CD8-positive, alpha-beta memory T cell (primary cell): ENCODE measurements around the gene ZNF326. TPM values are rescaled to one million over a fixed set of nuclear protein-coding genes. Genes with fewer than 3 reads are reported as not detected.
A peak's percentile ranks its signal among the peaks of the same experiment; 100 is the strongest.
"Not testable (repeated sequence)": the region's sequence is repeated elsewhere in the genome, so short reads cannot be mapped to it uniquely, and the experiment has no call there.

ENCODE experiments used
- CTCF ChIA-PET: fragments of 350-600 bp; sonication (Branson Sonifier 250); formaldehyde crosslinking; loops from one replicate; lab custom pipeline; 2021; ENCODE audit warnings: antibody characterized with exemption; lab: Charles Lee
- POLR2A ChIA-PET: fragments of 350-600 bp; sonication (Branson Sonifier 250); formaldehyde crosslinking; loops from one replicate; lab custom pipeline; 2021; ENCODE audit warnings: antibody characterized with exemption; lab: Charles Lee
- DNase-seq, 5 donors: peaks; one replicate each; pipeline versions ENCODE4 v3.0.0 to v3.0.0-alpha.2; 2020 to 2022; ENCODE audit warnings: mixed read lengths in 1 of 5
- H3K27ac ChIP-seq: one replicate; pipeline ENCODE4 v1.7.0; 2013; ENCODE audit warnings: low read depth, mild to moderate bottlenecking, low read length, moderate library complexity
- H3K27me3 ChIP-seq: 2 replicates; pipeline ENCODE4 v1.7.0; 2013; ENCODE audit warnings: low read length, mild to moderate bottlenecking; ENCODE audit not compliant: insufficient read depth, poor library complexity, severe bottlenecking
- H3K36me3 ChIP-seq: 2 replicates; pipeline ENCODE4 v1.7.0; 2013; ENCODE audit warnings: mild to moderate bottlenecking, low read length, moderate library complexity; ENCODE audit not compliant: insufficient read depth
- H3K4me1 ChIP-seq: 2 replicates; pipeline ENCODE4 v1.7.0; 2013; ENCODE audit warnings: mild to moderate bottlenecking, low read length, moderate library complexity; ENCODE audit not compliant: insufficient read depth
- H3K4me3 ChIP-seq: 2 replicates; pipeline ENCODE4 v1.7.0; 2013; ENCODE audit warnings: mild to moderate bottlenecking, low read length
- H3K9me3 ChIP-seq: 2 replicates; pipeline ENCODE4 v1.7.0; 2013; ENCODE audit warnings: mild to moderate bottlenecking, low read length
- H3K27ac Mint-ChIP-seq, 8 donors: one replicate each; pipeline ENCODE4 v1.8.0; 2020 to 2021; ENCODE audit warnings: mixed read lengths in 8 of 8, mild to moderate bottlenecking in 6 of 8, inconsistent platforms in 3 of 8, moderate library complexity in 3 of 8
- H3K27me3 Mint-ChIP-seq, 2 donors: one replicate each; pipeline ENCODE4 v1.8.0; 2020 to 2021; ENCODE audit warnings: mixed read lengths in 2 of 2, mild to moderate bottlenecking in 1 of 2, moderate library complexity in 1 of 2
- H3K36me3 Mint-ChIP-seq, 3 donors: one replicate each; pipeline ENCODE4 v1.8.0; 2020 to 2021; ENCODE audit warnings: mixed read lengths in 3 of 3, inconsistent platforms in 1 of 3, mild to moderate bottlenecking in 1 of 3
- H3K4me1 Mint-ChIP-seq, 3 donors: one replicate each; pipeline ENCODE4 v1.8.0; 2020 to 2021; ENCODE audit warnings: mixed read lengths in 3 of 3, inconsistent platforms in 1 of 3, mild to moderate bottlenecking in 1 of 3
- H3K4me3 Mint-ChIP-seq, 7 donors: one replicate each; pipeline ENCODE4 v1.8.0; 2020 to 2021; ENCODE audit warnings: mixed read lengths in 7 of 7, mild to moderate bottlenecking in 6 of 7, moderate library complexity in 4 of 7, inconsistent platforms in 2 of 7
- H3K9me3 Mint-ChIP-seq, 5 donors: one replicate each; pipeline ENCODE4 v1.8.0; 2020 to 2022; ENCODE audit warnings: mixed read lengths in 5 of 5, mild to moderate bottlenecking in 3 of 5, moderate library complexity in 2 of 5, inconsistent platforms in 1 of 5
- polyA plus RNA-seq: library from polyadenylated mRNA; unstranded; fragments of 300-500 nt; fragmentation: Illumina TruSeq; gene quantifications from one replicate; pipeline ENCODE4 v1.2.3, GENCODE V29; 2021
- total RNA-seq, 2 experiments: library from RNA; stranded (reverse); gene quantifications; one replicate each; pipeline ENCODE4 v1.2.3, GENCODE V29; 2021

The ZNF326 gene
- total and polyA plus RNA-seq, 3 experiments from 2014 or later: 5.0 to 26.4 (median 26.2) TPM

DNA sequence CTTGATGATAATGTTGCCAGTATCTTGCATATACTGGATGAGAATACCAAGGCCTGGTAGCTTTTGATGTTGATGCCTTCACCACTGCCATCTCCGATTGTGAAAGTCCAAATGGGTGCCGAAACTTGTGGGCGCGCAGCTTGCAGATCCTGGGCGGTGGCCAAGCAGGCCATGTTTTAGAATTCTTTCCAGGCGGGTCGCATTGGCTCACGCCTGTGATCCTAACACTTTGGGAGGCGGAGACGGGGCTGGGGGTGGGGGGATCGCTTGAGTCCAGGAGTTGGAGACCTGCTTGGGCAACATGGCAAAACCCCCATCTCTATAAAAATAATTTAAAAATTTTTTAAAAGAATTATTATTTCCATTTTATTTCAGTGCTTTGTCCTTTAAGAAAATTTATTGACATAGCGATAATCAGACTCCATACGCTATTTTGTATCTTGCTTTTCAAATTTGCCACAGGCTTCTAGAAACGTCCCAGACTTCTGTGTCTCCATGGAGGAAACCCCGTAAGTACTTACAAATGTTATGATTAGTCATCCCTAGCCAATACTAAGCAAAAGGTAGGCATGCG, 592 bp upstream of the ZNF326 start:
- H3K36me3 ChIP-seq: no peaks in the 10 kb centered on the region
- Mint-ChIP-seq H3K27me3 (no peaks in the 10 kb centered on the region), H3K36me3 (peaks cover 0 to 17% (median 0%) of the 10 kb centered on the region in 3 donors), H3K4me3 (peak overlapping the region; percentile 95 to 100 (median 98)), H3K4me1 (peaks cover 35 to 40% (median 38%) of the 10 kb centered on the region in 3 donors), H3K9me3 (no peaks in the 10 kb centered on the region), H3K27ac (peak overlapping the region; percentile 59 to 92 (median 85))
- H3K4me3 ChIP-seq: peak overlapping the region; percentile 81
- H3K27ac ChIP-seq: peak overlapping the region; percentile 86
- DNase-seq: no peak
- CTCF ChIA-PET: interaction anchor here (0.9 kb wide), 1 partner anchor 9 kb away, joined by 3 read pairs; no protein-coding TSS in a partner anchor
- H3K9me3 ChIP-seq: no peaks in the 10 kb centered on the region
- peaks cover 27% of the 10 kb centered on the region for H3K4me1 ChIP-seq
- H3K27me3 ChIP-seq: no peaks in the 10 kb centered on the region
- POLR2A ChIA-PET: interaction anchor here (1.0 to 1.1 kb wide), 3 partner anchors 173 to 385 kb away, joined by 3 to 5 read pairs (median 4); partner anchors contain the start of genes LRRC8C and LRRC8D

- no peak for DNase-seq
- no peaks in the 10 kb centered on the region for H3K27me3 Mint-ChIP-seq
- peak overlapping the region; percentile 16 to 98 (median 95) for H3K27ac Mint-ChIP-seq
- Histone ChIP-seq H3K9me3 (no peaks in the 10 kb centered on the region), H3K4me1 (peaks cover 27% of the 10 kb centered on the region), H3K27ac (peak overlapping the region; percentile 86), H3K36me3 (no peaks in the 10 kb centered on the region), H3K4me3 (peak overlapping the region; percentile 81), H3K27me3 (no peaks in the 10 kb centered on the region)
- peak overlapping the region; percentile 93 to 100 (median 98) for H3K4me3 Mint-ChIP-seq
- H3K4me1 Mint-ChIP-seq: peaks cover 44 to 55% (median 50%) of the 10 kb centered on the region in 3 donors
- H3K9me3 Mint-ChIP-seq: no peaks in the 10 kb centered on the region
- CTCF ChIA-PET: interaction anchor here (0.9 kb wide), 1 partner anchor 8 kb away, joined by 3 read pairs; no protein-coding TSS in a partner anchor
- peaks cover 0 to 20% (median 2%) of the 10 kb centered on the region in 3 donors for H3K36me3 Mint-ChIP-seq
- POLR2A ChIA-PET: interaction anchor here (0.6 to 1.1 kb wide), 4 partner anchors 175 to 533 kb away, joined by 3 to 5 read pairs (median 4); partner anchors contain the start of genes LRRC8C and LRRC8D
Observed at GRCh38 chr1:89995598-89996449, 914 bp downstream of the ZNF326 start.

DNA sequence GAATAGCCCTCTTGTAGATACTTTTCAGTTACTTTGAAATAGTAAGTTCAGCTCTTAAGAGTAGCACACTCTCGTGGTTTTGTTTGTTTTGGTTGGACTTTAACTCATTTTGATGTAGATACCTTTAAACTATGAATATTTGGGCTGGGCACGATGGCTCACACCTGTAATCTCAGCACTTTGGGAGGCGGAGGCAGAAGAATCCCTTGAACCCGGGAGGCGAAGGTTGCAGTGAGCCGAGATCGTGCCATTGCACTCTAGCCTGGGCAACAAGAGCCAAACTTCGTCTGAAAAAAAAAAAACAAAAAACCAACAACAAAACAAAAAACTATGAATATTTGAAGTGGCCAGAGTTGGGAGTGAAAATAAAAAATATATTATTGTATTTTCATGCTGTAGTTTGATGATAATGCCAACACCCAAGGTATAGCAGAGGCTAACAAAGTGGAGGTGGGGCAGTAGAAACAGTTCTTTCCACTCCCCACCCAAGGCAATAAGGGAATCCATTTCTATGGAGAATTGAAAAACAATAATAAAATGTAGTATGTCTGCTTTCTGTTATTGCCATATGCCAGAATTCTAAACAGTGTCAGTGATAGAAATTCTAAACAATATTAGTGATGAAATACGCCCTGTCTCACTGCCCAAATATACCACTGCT, 1.7 kb downstream of the ZNF326 start:
- Mint-ChIP-seq H3K4me3 (peak overlapping the region; percentile 93 to 100 (median 98)), H3K4me1 (peaks cover 48 to 62% (median 58%) of the 10 kb centered on the region in 3 donors), H3K27me3 (no peaks in the 10 kb centered on the region), H3K36me3 (peaks cover 0 to 25% (median 5%) of the 10 kb centered on the region in 3 donors), H3K27ac (peak overlapping the region in 6 of 8 donors; percentile 18 to 98 (median 88)), H3K9me3 (no peaks in the 10 kb centered on the region)
- CTCF ChIA-PET: no interaction called here
- no peak for DNase-seq
- H3K4me1 ChIP-seq: peaks cover 27% of the 10 kb centered on the region
- no peaks in the 10 kb centered on the region for H3K27me3 ChIP-seq
- peak overlapping the region; percentile 86 for H3K27ac ChIP-seq
- H3K9me3 ChIP-seq: no peaks in the 10 kb centered on the region
- no peaks in the 10 kb centered on the region for H3K36me3 ChIP-seq
- peak overlapping the region; percentile 81 for H3K4me3 ChIP-seq
- POLR2A ChIA-PET: no interaction called here

DNA sequence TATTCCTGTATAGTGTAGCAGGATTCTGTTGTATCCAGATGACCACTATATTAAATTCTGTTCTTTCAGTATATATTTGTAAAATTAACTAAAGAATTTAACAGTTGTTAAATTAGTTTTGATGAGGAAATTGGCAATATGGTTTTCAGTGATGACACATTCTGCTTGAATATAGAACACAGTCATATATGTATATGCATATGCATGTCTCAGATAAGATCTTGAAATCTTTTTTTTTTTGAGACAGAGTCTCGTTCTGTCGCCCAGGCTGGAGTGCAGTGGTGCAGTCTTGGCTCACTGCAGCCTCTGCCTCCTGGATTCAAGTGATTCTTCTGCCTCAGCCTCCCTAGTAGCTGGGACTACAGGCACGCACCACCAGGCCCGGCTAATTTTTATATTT, 2.2 kb downstream of the ZNF326 start:
- H3K4me1 ChIP-seq: peaks cover 27% of the 10 kb centered on the region
- Mint-ChIP-seq H3K4me1 (peaks cover 48 to 67% (median 60%) of the 10 kb centered on the region in 3 donors), H3K27ac (peak overlapping the region in 1 of 8 donors; percentile 8), H3K36me3 (peaks cover 0 to 26% (median 5%) of the 10 kb centered on the region in 3 donors), H3K4me3 (peak overlapping the region; percentile 14 to 100 (median 33))
- H3K4me3 ChIP-seq, H3K9me3 ChIP-seq, CTCF ChIA-PET, H3K36me3 ChIP-seq, H3K27me3 Mint-ChIP-seq, H3K27ac ChIP-seq, DNase-seq, H3K27me3 ChIP-seq, H3K9me3 Mint-ChIP-seq, POLR2A ChIA-PET: not testable (repeated sequence)

GRCh38 chr1:89998306-89998705, 3.4 kb downstream of the ZNF326 start:
- no peaks in the 10 kb centered on the region for H3K36me3 ChIP-seq
- ChIA-PET POLR2A (no interaction called here), CTCF (no interaction called here)

DNA sequence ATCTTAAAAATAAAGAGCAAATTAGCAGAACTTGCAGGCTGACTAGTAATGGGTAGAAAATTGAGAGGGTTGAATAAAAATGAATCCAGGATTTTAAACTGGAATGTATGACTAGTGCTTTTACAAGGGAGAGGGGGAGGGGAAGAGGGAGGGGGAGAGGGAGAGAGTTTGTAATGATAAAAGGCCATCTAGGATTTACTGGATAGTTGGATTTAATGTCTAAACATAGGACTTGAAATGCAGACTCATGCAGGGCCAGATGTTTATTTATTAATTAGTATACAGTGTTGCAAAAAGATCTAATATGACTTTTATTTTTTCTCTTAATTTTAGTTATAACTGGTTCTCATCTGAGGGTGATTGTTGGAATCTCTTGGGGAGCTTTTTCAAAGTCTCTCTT, 4.3 kb downstream of the ZNF326 start:
- POLR2A ChIA-PET: no interaction called here
- CTCF ChIA-PET: no interaction called here
- H3K9me3 ChIP-seq: no peaks in the 10 kb centered on the region
- peaks cover 24% of the 10 kb centered on the region for H3K4me1 ChIP-seq
- Mint-ChIP-seq H3K36me3 (peaks cover 0 to 30% (median 5%) of the 10 kb centered on the region in 3 donors), H3K4me1 (peaks cover 53 to 76% (median 69%) of the 10 kb centered on the region in 3 donors), H3K4me3 (no peak overlapping the region), H3K27ac (no peak overlapping the region), H3K27me3 (no peaks in the 10 kb centered on the region), H3K9me3 (no peaks in the 10 kb centered on the region)
- DNase-seq: no peak
- no peak overlapping the region for H3K4me3 ChIP-seq
- H3K36me3 ChIP-seq: no peaks in the 10 kb centered on the region
- H3K27ac ChIP-seq: no peak overlapping the region
- no peaks in the 10 kb centered on the region for H3K27me3 ChIP-seq

More at GRCh38 chr1:89998306-89998705, 3.4 kb downstream of the ZNF326 start:
- peaks cover 0 to 27% (median 5%) of the 10 kb centered on the region in 3 donors for H3K36me3 Mint-ChIP-seq
- DNase-seq: no peak
- no peak overlapping the region for H3K27ac ChIP-seq
- H3K4me3 Mint-ChIP-seq: peak overlapping the region in 1 of 7 donors; percentile 4
- peaks cover 27% of the 10 kb centered on the region for H3K4me1 ChIP-seq
- H3K9me3 ChIP-seq: no peaks in the 10 kb centered on the region
- no peak overlapping the region for H3K4me3 ChIP-seq
- no peaks in the 10 kb centered on the region for H3K27me3 ChIP-seq
- H3K27me3 Mint-ChIP-seq: no peaks in the 10 kb centered on the region
- peaks cover 49 to 68% (median 62%) of the 10 kb centered on the region in 3 donors for H3K4me1 Mint-ChIP-seq
- H3K27ac Mint-ChIP-seq: peak overlapping the region in 1 of 8 donors; percentile 43
- H3K9me3 Mint-ChIP-seq: no peaks in the 10 kb centered on the region

GRCh38 chr1:89999628-90000027, 4.7 kb downstream of the ZNF326 start:
- Mint-ChIP-seq H3K4me3 (no peak overlapping the region), H3K36me3 (peaks cover 0 to 29% (median 5%) of the 10 kb centered on the region in 3 donors), H3K4me1 (peaks cover 51 to 76% (median 69%) of the 10 kb centered on the region in 3 donors), H3K9me3 (no peaks in the 10 kb centered on the region), H3K27me3 (no peaks in the 10 kb centered on the region), H3K27ac (peak overlapping the region in 1 of 8 donors; percentile 72)
- Histone ChIP-seq H3K27me3 (no peaks in the 10 kb centered on the region), H3K27ac (no peak overlapping the region), H3K9me3 (no peaks in the 10 kb centered on the region), H3K4me1 (peaks cover 23% of the 10 kb centered on the region), H3K36me3 (no peaks in the 10 kb centered on the region), H3K4me3 (no peak overlapping the region)
- ChIA-PET CTCF (no interaction called here), POLR2A (no interaction called here)
- DNase-seq: no peak
